Peyer's patch (tissue), 4 donors: ENCODE measurements around the gene ORM1.

Source experiments
- CTCF ChIP-seq, 6 experiments: fragments of 450-650 bp in 4 of 6; fragments of 200-600 bp in 2 of 6; sonication (generic) in 1 of 6; IDR thresholded peaks; one replicate each; pipeline ENCODE4 v1.5.1; 2017 to 2019; ENCODE audit warnings: antibody characterized with exemption in 6 of 6, mild to moderate bottlenecking in 3 of 6, moderate library complexity in 1 of 6
- POLR2A ChIP-seq, 2 donors: fragments of 450-650 bp; IDR thresholded peaks; one replicate each; pipeline ENCODE4 v1.5.1; 2017; ENCODE audit warnings: antibody characterized with exemption in 2 of 2, mild to moderate bottlenecking in 2 of 2, moderate library complexity in 2 of 2

GRCh38 chr9:114365194-114365593 is 42.3 kb downstream of the ORM1 start:
- TF ChIP-seq POLR2A (IDR thresholded peaks at IDR 0.05): no peak
- TF ChIP-seq CTCF (IDR thresholded peaks at IDR 0.05): no peak
